Lower lobe of right lung (tissue), 2 donors: Measurements from ENCODE around the gene DQX1. TPM values are rescaled to one million over a fixed set of nuclear protein-coding genes. Genes with fewer than 3 reads are reported as not detected.
"Not testable (repeated sequence)": the region's sequence is repeated elsewhere in the genome, so short reads cannot be mapped to it uniquely, and the experiment has no call there.

Experiments used
- ATAC-seq, 2 donors: fragments of 200-7000 bp; cut with Tn5 transposase; one replicate each; pipeline ENCODE4 v1.9.1; 2020 to 2022; ENCODE audit warnings: mild to moderate bottlenecking in 2 of 2, moderate library complexity in 2 of 2
- DNase-seq: peaks from one replicate; pipeline ENCODE4 v3.0.0-alpha.2; 2020
- H3K27ac ChIP-seq: fragments of 200-600 bp; one replicate; pipeline ENCODE4 v1.8.0; 2022
- H3K27me3 ChIP-seq: fragments of 200-600 bp; one replicate; pipeline ENCODE4 v1.8.0; 2022; ENCODE audit warnings: low read depth
- H3K36me3 ChIP-seq: fragments of 200-600 bp; one replicate; pipeline ENCODE4 v1.8.0; 2022; ENCODE audit warnings: mild to moderate bottlenecking
- H3K4me1 ChIP-seq: fragments of 200-600 bp; one replicate; pipeline ENCODE4 v1.8.0; 2022
- H3K4me3 ChIP-seq: fragments of 200-600 bp; one replicate; pipeline ENCODE4 v1.8.0; 2022; ENCODE audit warnings: mild to moderate bottlenecking
- H3K9me3 ChIP-seq: fragments of 200-600 bp; one replicate; pipeline ENCODE4 v1.8.0; 2022
- intact Hi-C: fragments of 100-400 bp; cut with DNase I; formaldehyde crosslinking; loops from one replicate; pipeline ENCODE4 v1.11.0; 2022
- total RNA-seq: library from RNA; stranded (reverse); fragmentation: NEBNext Ultra II Directional; extraction: Animal tissue kit (Norgen Biotek cat#: 25700); gene quantifications from one replicate; pipeline ENCODE4 v1.2.1, GENCODE V29; 2021
- TF ChIP-seq, protein P1 (sequence below): fragments of 200-600 bp; IDR thresholded peaks from one replicate; pipeline ENCODE4 v1.8.0; 2022; ENCODE audit warnings: antibody characterized with exemption, mild to moderate bottlenecking
- donor health status: DM: no; HTN: yes; CAD: no; lungs with severe emphysema.

Gene DQX1
- total RNA-seq, 1 donor from 2014 or later: 0.44 TPM

DNA sequence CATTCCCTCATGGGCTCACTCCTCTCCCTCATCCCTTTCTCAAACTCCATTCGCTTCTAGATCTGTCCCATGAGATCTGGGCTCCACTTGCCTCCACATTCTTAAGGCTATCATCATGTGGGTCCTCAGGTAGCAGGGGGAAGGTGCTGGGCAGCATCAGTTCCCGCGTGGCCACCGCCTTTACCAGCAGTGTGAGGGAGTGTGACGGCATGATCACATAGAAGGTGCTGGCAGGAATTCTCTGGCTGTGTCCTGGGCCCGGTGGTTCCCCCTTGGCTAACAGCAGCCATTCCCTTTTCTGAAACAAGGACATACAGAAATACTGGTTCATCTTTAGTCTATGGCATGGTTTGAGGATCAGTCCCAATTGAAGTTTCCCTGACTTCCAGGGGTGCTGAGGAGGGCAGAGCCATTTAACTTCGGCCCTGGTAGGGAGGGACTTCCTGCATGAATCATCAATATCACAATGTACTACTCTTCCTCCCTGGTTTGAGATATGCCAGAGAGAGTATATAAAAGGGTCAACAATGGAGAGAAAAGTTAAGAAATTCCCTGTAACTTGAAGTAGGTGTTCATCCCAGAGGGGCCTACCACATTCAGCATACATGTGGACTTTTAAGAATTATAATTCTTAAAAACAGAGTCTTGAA, 36.2 kb upstream of the DQX1 start:
- ATAC-seq (no peak), DNase-seq (no peak)
- no peak overlapping the region for H3K27ac ChIP-seq
- TF ChIP-seq, protein P1, sequence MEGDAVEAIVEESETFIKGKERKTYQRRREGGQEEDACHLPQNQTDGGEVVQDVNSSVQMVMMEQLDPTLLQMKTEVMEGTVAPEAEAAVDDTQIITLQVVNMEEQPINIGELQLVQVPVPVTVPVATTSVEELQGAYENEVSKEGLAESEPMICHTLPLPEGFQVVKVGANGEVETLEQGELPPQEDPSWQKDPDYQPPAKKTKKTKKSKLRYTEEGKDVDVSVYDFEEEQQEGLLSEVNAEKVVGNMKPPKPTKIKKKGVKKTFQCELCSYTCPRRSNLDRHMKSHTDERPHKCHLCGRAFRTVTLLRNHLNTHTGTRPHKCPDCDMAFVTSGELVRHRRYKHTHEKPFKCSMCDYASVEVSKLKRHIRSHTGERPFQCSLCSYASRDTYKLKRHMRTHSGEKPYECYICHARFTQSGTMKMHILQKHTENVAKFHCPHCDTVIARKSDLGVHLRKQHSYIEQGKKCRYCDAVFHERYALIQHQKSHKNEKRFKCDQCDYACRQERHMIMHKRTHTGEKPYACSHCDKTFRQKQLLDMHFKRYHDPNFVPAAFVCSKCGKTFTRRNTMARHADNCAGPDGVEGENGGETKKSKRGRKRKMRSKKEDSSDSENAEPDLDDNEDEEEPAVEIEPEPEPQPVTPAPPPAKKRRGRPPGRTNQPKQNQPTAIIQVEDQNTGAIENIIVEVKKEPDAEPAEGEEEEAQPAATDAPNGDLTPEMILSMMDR: no peak
- no peaks in the 10 kb centered on the region for H3K36me3 ChIP-seq
- H3K4me1 ChIP-seq: no peaks in the 10 kb centered on the region
- intact Hi-C loops: no loop called here
- H3K27me3 ChIP-seq: no peaks in the 10 kb centered on the region
- H3K9me3 ChIP-seq: no peaks in the 10 kb centered on the region
- no peak overlapping the region for H3K4me3 ChIP-seq

DNA sequence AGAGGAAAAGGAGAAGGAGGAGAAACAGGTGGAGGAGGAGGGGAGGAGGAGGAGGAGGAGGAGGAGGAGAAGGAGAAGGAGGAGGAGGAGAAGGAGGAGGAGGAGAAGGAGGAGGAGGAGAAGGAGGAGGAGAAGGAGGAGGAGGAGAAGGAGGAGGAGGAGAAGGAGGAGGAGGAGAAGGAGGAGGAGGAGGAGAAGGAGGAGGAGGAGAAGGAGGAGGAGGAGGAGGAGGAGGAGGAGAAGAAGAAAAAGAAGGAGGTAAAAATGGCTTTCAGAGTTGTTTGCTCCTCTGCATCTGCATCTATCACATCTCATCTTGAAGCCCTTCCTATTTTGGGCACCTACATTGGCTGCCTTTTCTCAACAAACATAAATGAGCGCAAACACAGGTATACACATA, 35.0 kb upstream of the DQX1 start:
- intact Hi-C loops, H3K27ac ChIP-seq, H3K27me3 ChIP-seq, ATAC-seq, H3K36me3 ChIP-seq, H3K4me3 ChIP-seq, DNase-seq, H3K9me3 ChIP-seq, H3K4me1 ChIP-seq: not testable (repeated sequence)

DNA sequence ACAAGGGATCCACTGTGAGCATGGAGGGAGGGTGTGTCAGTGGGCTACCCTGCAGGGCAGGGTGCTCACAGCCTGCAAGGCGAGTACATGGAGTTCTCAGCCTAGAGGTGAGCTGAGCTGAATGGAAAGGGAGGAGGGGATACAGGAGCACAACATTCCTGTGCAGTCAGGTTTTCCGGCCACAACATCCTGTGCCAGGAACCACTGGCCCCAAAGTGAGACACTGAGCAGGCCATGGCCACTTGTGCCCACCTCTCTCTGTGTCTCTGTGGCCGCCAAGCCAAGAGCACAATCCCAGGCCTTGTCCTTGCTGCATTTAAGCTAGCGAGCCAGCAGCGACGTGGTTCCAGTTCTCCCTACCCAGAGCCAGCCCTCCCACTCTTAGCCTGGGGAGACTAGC, 34.6 kb upstream of the DQX1 start:
- Histone ChIP-seq H3K27ac (no peak overlapping the region), H3K4me1 (peaks cover 2% of the 10 kb centered on the region), H3K27me3 (no peaks in the 10 kb centered on the region), H3K36me3 (peaks cover 12% of the 10 kb centered on the region), H3K9me3 (no peaks in the 10 kb centered on the region), H3K4me3 (no peak overlapping the region)
- ATAC-seq (no peak), DNase-seq (no peak)
- intact Hi-C loops: no loop called here
- TF ChIP-seq, protein P1: no peak

DNA sequence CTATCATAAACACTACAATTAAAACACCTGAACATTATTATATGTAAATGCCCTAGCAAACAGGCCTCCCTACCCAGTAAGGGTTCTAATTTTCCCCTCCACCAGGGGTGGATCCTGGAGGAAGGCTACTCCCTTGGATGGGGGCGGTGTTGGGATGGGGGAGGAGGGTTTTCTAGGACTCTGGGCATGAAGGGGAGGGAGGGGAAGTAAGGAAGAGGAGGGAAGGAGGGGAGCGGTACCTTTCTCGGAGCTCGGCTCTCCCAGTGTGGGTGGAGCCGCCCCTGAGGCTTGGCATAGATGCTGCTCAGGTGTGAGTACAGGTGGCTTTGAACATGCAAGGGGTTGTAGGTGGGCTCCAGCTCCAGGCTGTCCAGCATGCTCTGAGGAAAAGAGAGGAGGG, 33.9 kb upstream of the DQX1 start:
- Histone ChIP-seq H3K9me3 (no peaks in the 10 kb centered on the region), H3K4me3 (no peak overlapping the region), H3K4me1 (peaks cover 7% of the 10 kb centered on the region), H3K27me3 (no peaks in the 10 kb centered on the region), H3K27ac (no peak overlapping the region), H3K36me3 (peaks cover 12% of the 10 kb centered on the region)
- ATAC-seq (no peak), DNase-seq (no peak)
- TF ChIP-seq, protein P1: no peak
- intact Hi-C loops: no loop called here

DNA sequence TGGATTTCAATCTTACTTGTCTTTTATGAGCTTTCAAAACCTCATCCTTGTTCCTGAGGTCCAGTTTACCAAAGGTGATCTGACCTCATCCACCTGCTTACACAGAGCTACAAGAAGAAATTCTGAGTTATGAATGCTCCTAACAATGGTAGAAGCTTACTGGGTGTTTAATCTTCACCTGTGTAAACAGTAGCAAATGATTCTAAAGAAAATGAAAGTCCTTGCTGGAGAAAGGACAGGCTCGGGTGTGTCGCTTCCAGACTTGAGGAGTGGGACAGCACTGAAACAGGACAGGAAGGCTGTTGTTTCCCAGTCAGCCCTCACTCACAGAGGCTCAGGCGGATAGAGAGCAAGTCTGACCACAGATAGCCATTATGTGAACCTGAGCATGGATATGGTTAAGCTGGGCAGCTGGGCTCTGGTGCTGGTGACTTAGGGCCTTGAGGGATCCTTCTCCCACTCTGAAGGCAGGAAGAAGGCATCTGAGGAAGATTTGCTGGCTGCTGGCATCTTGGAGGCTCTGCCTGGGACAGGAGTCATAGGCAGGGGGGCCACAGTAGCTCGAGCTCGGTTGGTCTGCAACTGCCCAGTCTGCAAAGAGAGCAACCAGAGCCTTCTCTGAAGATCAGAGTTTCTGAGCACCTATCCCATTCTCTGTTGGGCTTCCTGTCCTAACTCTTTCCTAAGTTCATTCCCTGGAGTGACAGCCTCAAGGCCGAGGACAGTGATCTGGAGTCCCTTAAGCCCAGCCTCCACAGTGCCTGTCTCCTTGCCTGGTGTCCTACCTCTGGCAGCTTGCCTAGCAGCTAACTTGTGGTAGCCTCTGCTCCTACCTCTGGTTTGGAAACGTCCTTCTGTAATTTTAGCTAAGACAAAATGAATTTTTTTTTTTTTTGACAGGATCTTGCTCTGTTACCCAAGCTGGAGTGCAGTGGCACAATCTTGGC, 32.5 kb upstream of the DQX1 start:
- peaks cover 9% of the 10 kb centered on the region for H3K4me1 ChIP-seq
- no peaks in the 10 kb centered on the region for H3K27me3 ChIP-seq
- H3K27ac ChIP-seq: no peak overlapping the region
- ATAC-seq (no peak), DNase-seq (no peak)
- H3K9me3 ChIP-seq: no peaks in the 10 kb centered on the region
- intact Hi-C loops: no loop called here
- TF ChIP-seq, protein P1: no peak
- H3K36me3 ChIP-seq: peaks cover 12% of the 10 kb centered on the region
- no peak overlapping the region for H3K4me3 ChIP-seq
